Fibroblast of lung (primary cell): Measurements from ENCODE around the gene ZNF490. TPM values are rescaled to one million over a fixed set of nuclear protein-coding genes. Genes with fewer than 3 reads are reported as not detected.

Experiments
- DNase-seq, 2 donors: peaks; one replicate each; pipeline versions ENCODE4 v3.0.0 to v3.0.0-alpha.2; 2010; ENCODE audit warnings: low read depth in 2 of 2
- H2AFZ ChIP-seq: 2 replicates; pipeline ENCODE4 v1.5.1; 2012; ENCODE audit warnings: low read length, control low read depth, inconsistent platforms
- H3K27ac ChIP-seq: 2 replicates; pipeline ENCODE4 v1.5.1; 2011; ENCODE audit warnings: low read length, control low read depth; ENCODE audit not compliant: insufficient read depth
- H3K27me3 ChIP-seq: 2 replicates; pipeline ENCODE4 v1.5.1; 2011; ENCODE audit warnings: mild to moderate bottlenecking, low read length; ENCODE audit not compliant: control insufficient read depth, insufficient read depth
- H3K36me3 ChIP-seq: 2 replicates; pipeline ENCODE4 v1.5.1; 2011; ENCODE audit warnings: low read length; ENCODE audit not compliant: control insufficient read depth, insufficient read depth
- H3K4me1 ChIP-seq: 2 replicates; pipeline ENCODE4 v1.5.1; 2011; ENCODE audit warnings: low read length; ENCODE audit not compliant: control insufficient read depth, insufficient read depth; ENCODE audit errors: extremely low read depth
- H3K4me2 ChIP-seq: 2 replicates; pipeline ENCODE4 v1.5.1; 2011; ENCODE audit warnings: low read length, control low read depth; ENCODE audit not compliant: insufficient read depth; ENCODE audit errors: extremely low read depth
- H3K4me3 ChIP-seq, 4 experiments: fragments of 200-600 bp in 1 of 4; sonication (generic) in 1 of 4; replicated peaks in 1 of 4; 2 replicates each; pipeline ENCODE4 v1.5.1; 2011 to 2016; ENCODE audit warnings: low read length in 4 of 4, low read depth in 3 of 4, mild to moderate bottlenecking in 3 of 4, control low read depth in 2 of 4, inconsistent platforms in 1 of 4, mixed read lengths in 1 of 4; ENCODE audit not compliant: insufficient read depth in 1 of 4; ENCODE audit errors: control extremely low read depth in 1 of 4
- H3K79me2 ChIP-seq: 2 replicates; pipeline ENCODE4 v1.5.1; 2012; ENCODE audit warnings: mild to moderate bottlenecking, low read length, inconsistent platforms; ENCODE audit not compliant: control insufficient read depth, insufficient read depth
- H3K9ac ChIP-seq: 2 replicates; pipeline ENCODE4 v1.5.1; 2011; ENCODE audit warnings: mild to moderate bottlenecking, low read length, control low read depth; ENCODE audit not compliant: insufficient read depth
- H3K9me3 ChIP-seq: 2 replicates; pipeline ENCODE4 v1.5.1; 2012; ENCODE audit warnings: low read depth, low read length; ENCODE audit not compliant: control insufficient read depth, insufficient read depth
- H4K20me1 ChIP-seq: 2 replicates; pipeline ENCODE4 v1.5.1; 2011; ENCODE audit warnings: low read length; ENCODE audit not compliant: control insufficient read depth, insufficient read depth; ENCODE audit errors: extremely low read depth
- EZH2 ChIP-seq: IDR thresholded peaks from 2 replicates; pipeline ENCODE4 v1.5.1; 2012; ENCODE audit warnings: low read length, control low read depth, mild to moderate bottlenecking; ENCODE audit errors: missing control alignments
- polyA plus RNA-seq, 2 donors: library from polyadenylated mRNA; depleted of rRNA in 1 of 2; stranded (reverse) in 1 of 2; unstranded in 1 of 2; fragments of >200 nt; gene quantifications; 2 replicates each; pipeline ENCODE4 v1.2.1, GENCODE V29; 2011 to 2012; ENCODE audit warnings: missing spikeins in 1 of 2
- total RNA-seq: library from RNA; depleted of rRNA; stranded (reverse); fragments of >200 nt; gene quantifications from 2 replicates; pipeline ENCODE4 v1.2.1, GENCODE V29; 2014
- TF ChIP-seq, protein P1 (sequence below), 2 donors: IDR thresholded peaks in 1 of 2; conservative IDR thresholded peaks in 1 of 2; 1 replicate in 1 of 2; 2 replicates in 1 of 2; pipeline ENCODE4 v1.5.1; 2011 to 2012; ENCODE audit warnings: low read length in 2 of 2, control low read depth in 1 of 2, inconsistent platforms in 1 of 2, low read depth in 1 of 2, mild to moderate bottlenecking in 1 of 2

The ZNF490 gene
- total and polyA plus RNA-seq, 2 donors (not counting 1 experiment from before 2014, with no cell fraction given) = 3.9 to 16.8 TPM

DNA sequence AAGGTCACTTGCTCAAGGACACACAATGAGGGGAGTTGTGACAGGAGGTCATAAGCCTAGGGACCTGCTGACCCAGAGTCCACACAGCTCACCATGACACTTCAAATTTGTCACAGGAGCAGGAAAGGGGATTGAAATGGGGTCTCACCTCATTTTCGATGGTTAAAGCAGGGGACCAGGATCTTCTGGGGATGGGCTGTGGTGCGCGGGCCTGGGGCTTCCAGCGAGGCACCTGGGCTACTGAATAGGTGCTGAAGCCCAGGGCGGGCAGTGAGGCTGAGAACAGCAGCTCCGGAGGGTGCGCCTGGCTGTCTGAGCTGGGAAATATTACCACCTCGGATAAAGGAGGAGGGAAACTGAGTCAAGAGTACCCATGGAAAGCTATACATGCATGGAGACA is 44.9 kb upstream of the ZNF490 start:
- H3K79me2 ChIP-seq = no peaks in the 10 kb centered on the region
- H3K4me2 ChIP-seq = no peak overlapping the region
- H3K27ac ChIP-seq = no peak overlapping the region
- no peaks in the 10 kb centered on the region for H4K20me1 ChIP-seq
- H3K36me3 ChIP-seq = peaks cover 14% of the 10 kb centered on the region
- H3K27me3 ChIP-seq = no peaks in the 10 kb centered on the region
- no peaks in the 10 kb centered on the region for H3K4me1 ChIP-seq
- no peaks in the 10 kb centered on the region for H3K9me3 ChIP-seq
- DNase-seq = no peak
- no peak overlapping the region for H3K4me3 ChIP-seq
- TF ChIP-seq, protein P1, sequence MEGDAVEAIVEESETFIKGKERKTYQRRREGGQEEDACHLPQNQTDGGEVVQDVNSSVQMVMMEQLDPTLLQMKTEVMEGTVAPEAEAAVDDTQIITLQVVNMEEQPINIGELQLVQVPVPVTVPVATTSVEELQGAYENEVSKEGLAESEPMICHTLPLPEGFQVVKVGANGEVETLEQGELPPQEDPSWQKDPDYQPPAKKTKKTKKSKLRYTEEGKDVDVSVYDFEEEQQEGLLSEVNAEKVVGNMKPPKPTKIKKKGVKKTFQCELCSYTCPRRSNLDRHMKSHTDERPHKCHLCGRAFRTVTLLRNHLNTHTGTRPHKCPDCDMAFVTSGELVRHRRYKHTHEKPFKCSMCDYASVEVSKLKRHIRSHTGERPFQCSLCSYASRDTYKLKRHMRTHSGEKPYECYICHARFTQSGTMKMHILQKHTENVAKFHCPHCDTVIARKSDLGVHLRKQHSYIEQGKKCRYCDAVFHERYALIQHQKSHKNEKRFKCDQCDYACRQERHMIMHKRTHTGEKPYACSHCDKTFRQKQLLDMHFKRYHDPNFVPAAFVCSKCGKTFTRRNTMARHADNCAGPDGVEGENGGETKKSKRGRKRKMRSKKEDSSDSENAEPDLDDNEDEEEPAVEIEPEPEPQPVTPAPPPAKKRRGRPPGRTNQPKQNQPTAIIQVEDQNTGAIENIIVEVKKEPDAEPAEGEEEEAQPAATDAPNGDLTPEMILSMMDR (conservative IDR thresholded peaks at IDR 0.05 in 1 of 2, IDR thresholded peaks at IDR 0.05 in 1 of 2; ENCODE audit: low read depth in 1 of 2, low read length in 2 of 2) = no peak
- TF ChIP-seq EZH2 = no peak
- no peak overlapping the region for H2AFZ ChIP-seq
- H3K9ac ChIP-seq = no peak overlapping the region

DNA sequence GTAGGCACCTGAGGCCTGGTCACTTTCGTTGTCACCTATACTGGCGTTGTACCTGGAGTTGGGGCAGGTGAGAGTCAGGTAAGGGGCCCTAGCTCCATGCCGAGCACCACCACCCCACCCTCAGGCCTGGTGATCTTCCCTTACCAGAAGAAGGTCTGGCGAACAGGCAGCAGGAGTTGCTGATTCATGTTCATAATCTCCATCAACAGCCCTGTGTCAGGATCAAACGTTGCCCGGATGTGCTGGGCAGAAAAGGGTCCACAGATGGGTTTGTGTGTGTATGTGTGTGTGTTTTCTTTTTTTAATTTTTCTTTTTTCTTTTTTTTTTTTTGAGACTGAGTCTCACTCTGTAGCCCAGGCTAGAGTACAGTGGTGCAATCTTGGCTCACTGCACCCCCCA is 41.6 kb upstream of the ZNF490 start:
- no peaks in the 10 kb centered on the region for H3K9me3 ChIP-seq
- H3K4me1 ChIP-seq = no peaks in the 10 kb centered on the region
- no peak overlapping the region for H3K27ac ChIP-seq
- no peaks in the 10 kb centered on the region for H3K79me2 ChIP-seq
- H3K4me3 ChIP-seq = no peak overlapping the region
- H3K27me3 ChIP-seq = no peaks in the 10 kb centered on the region
- no peaks in the 10 kb centered on the region for H4K20me1 ChIP-seq
- H3K36me3 ChIP-seq = peaks cover 8% of the 10 kb centered on the region
- no peak overlapping the region for H3K9ac ChIP-seq
- H2AFZ ChIP-seq = no peak overlapping the region
- TF ChIP-seq EZH2 = no peak
- TF ChIP-seq, protein P1 (conservative IDR thresholded peaks at IDR 0.05 in 1 of 2, IDR thresholded peaks at IDR 0.05 in 1 of 2; ENCODE audit: low read depth in 1 of 2, low read length in 2 of 2) = no peak
- no peak overlapping the region for H3K4me2 ChIP-seq
- no peak for DNase-seq

DNA sequence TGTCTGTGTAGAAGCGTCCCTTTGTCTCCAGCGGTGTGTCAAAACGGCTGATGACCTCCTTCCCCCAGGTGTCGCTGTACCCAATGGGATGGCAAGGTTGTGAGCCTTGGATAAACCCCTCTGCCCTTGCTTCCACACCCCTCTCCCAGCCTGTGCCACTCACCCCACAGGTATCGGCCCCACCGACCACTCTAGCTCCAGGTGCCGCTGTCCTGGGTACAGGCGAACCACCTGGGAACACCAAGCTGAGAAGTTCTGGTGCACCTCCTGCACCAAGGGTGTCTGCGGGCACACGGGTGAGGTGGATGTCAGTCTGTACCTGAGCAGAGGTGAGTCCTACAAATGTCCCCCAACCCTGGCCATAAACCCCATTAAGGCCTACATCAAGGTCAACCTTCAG is 39.3 kb upstream of the ZNF490 start:
- no peak overlapping the region for H3K9ac ChIP-seq
- TF ChIP-seq, protein P1 (conservative IDR thresholded peaks at IDR 0.05 in 1 of 2, IDR thresholded peaks at IDR 0.05 in 1 of 2; ENCODE audit: low read depth in 1 of 2, low read length in 2 of 2) = no peak
- no peak for TF ChIP-seq EZH2
- no peaks in the 10 kb centered on the region for H3K27me3 ChIP-seq
- no peaks in the 10 kb centered on the region for H4K20me1 ChIP-seq
- H3K4me1 ChIP-seq = no peaks in the 10 kb centered on the region
- no peak for DNase-seq
- no peak overlapping the region for H3K4me2 ChIP-seq
- H3K36me3 ChIP-seq = peaks cover under 1% of the 10 kb centered on the region
- no peak overlapping the region for H3K27ac ChIP-seq
- no peak overlapping the region for H2AFZ ChIP-seq
- H3K79me2 ChIP-seq = no peaks in the 10 kb centered on the region
- H3K4me3 ChIP-seq = no peak overlapping the region
- no peaks in the 10 kb centered on the region for H3K9me3 ChIP-seq
